HepG2 (cell line): ENCODE measurements around the gene ZFYVE26. TPM values are rescaled to one million over a fixed set of nuclear protein-coding genes. Genes with fewer than 3 reads are reported as not detected.

Source experiments
- ATAC-seq: fragments of 200-7000 bp; cut with Tn5 transposase; 3 replicates; pipeline ENCODE4 v1.9.1; 2020; ENCODE audit warnings: mild to moderate bottlenecking, moderate library complexity
- BruUV-seq: library from RNA; stranded (reverse); fragments of 400-500 nt; replicated peaks from 2 replicates; lab custom pipeline; 2021; lab: Mats Ljungman, UMichigan
- CTCF ChIA-PET: fragments of 300-600 bp; formaldehyde crosslinking; extraction: SDS; loops from one replicate; lab custom pipeline; 2021; ENCODE audit warnings: low total read pairs, inconsistent platforms, low intra/inter-chr PET ratio; lab: Yijun Ruan, JAX
- POLR2A ChIA-PET: fragments of 350-600 bp; sonication (Branson Sonifier 250); formaldehyde crosslinking; loops from one replicate; lab custom pipeline; 2020; ENCODE audit warnings: antibody characterized with exemption, inconsistent platforms; lab: Yijun Ruan, JAX
- DNase-seq: peaks from one replicate; pipeline ENCODE4 v3.0.0-alpha.2; 2015; ENCODE audit warnings: low spot score
- FAIRE-seq: peaks from 3 replicates; lab custom pipeline; 2011; peaks lifted over from hg19 to GRCh38; lab: Jason Lieb, UNC
- H2AFZ ChIP-seq: one replicate; pipeline ENCODE4 v1.6.1; 2011; ENCODE audit warnings: low read length, inconsistent platforms
- H3K27ac ChIP-seq: fragments of 300-600 bp; 3 replicates; pipeline ENCODE4 v1.8.0; 2011; ENCODE audit warnings: mixed run types, mild to moderate bottlenecking, mixed read lengths, low read length, inconsistent platforms; ENCODE audit not compliant: insufficient read depth; ENCODE audit errors: extremely low read length
- H3K27me3 ChIP-seq, 2 experiments: fragments of 200-600 bp in 1 of 2; 2 replicates in 1 of 2; 3 replicates in 1 of 2; pipeline versions ENCODE4 v1.6.0 to v1.8.0; 2011; ENCODE audit warnings: low read length in 2 of 2, mild to moderate bottlenecking in 2 of 2, moderate library complexity in 2 of 2, inconsistent platforms in 1 of 2; ENCODE audit not compliant: insufficient read depth in 2 of 2, control insufficient read depth in 1 of 2
- H3K36me3 ChIP-seq, 2 experiments: fragments of 200-600 bp in 1 of 2; replicated peaks in 1 of 2; 2 replicates in 1 of 2; 3 replicates in 1 of 2; pipeline versions ENCODE4 v1.5.1 to v1.8.0; 2011; ENCODE audit warnings: low read length in 2 of 2, inconsistent platforms in 1 of 2; ENCODE audit not compliant: insufficient read depth in 2 of 2, control insufficient read depth in 1 of 2
- H3K4me1 ChIP-seq: 2 replicates; pipeline ENCODE4 v1.5.1; 2012; ENCODE audit warnings: low read length, inconsistent platforms; ENCODE audit not compliant: insufficient read depth
- H3K4me2 ChIP-seq: 2 replicates; pipeline ENCODE4 v1.6.0; 2011; ENCODE audit warnings: low read depth, low read length, inconsistent platforms
- H3K4me3 ChIP-seq, 3 experiments: fragments of 200-600 bp in 1 of 3; sonication (generic), shearing (Covaris generic) in 1 of 3; replicated peaks in 1 of 3; 2 replicates each; pipeline ENCODE4 v1.5.1; 2011 to 2016; ENCODE audit warnings: low read length in 3 of 3, inconsistent platforms in 2 of 3, low read depth in 2 of 3, mild to moderate bottlenecking in 2 of 3, control low read depth in 1 of 3, mixed read lengths in 1 of 3; ENCODE audit not compliant: insufficient read depth in 1 of 3
- H3K79me2 ChIP-seq: one replicate; pipeline ENCODE4 v1.6.1; 2011; ENCODE audit warnings: low read length, inconsistent platforms; ENCODE audit not compliant: insufficient read depth
- H3K9ac ChIP-seq: 2 replicates; pipeline ENCODE4 v1.6.0; 2011; ENCODE audit warnings: mild to moderate bottlenecking, low read depth, low read length, inconsistent platforms; ENCODE audit not compliant: insufficient read depth
- H3K9me3 ChIP-seq: 2 replicates; pipeline ENCODE4 v1.5.1; 2012; ENCODE audit warnings: mild to moderate bottlenecking, low read length
- H4K20me1 ChIP-seq: 2 replicates; pipeline ENCODE4 v1.6.0; 2011; ENCODE audit warnings: inconsistent platforms, mild to moderate bottlenecking, low read length, moderate library complexity; ENCODE audit not compliant: insufficient read depth
- DRAP1 ChIP-seq: IDR thresholded peaks from 2 replicates; pipeline ENCODE4 v1.6.1; 2016; ENCODE audit warnings: missing genetic modification reagents, missing compliant biosample characterization
- HNRNPUL1 ChIP-seq: fragments of 200-400 bp; formaldehyde crosslinking; IDR thresholded peaks from 2 replicates; pipeline ENCODE4 v1.6.1; 2017; ENCODE audit warnings: low read depth, mild to moderate bottlenecking, low read length, moderate library complexity
- POLR2AphosphoS2 ChIP-seq: IDR thresholded peaks from 2 replicates; pipeline ENCODE4 v1.6.1; 2011; ENCODE audit warnings: low read depth, low read length, improper control_type of control experiment
- SOX6 ChIP-seq, 2 experiments: fragments of 450-650 bp in 1 of 2; sonication (generic) in 1 of 2; formaldehyde crosslinking in 1 of 2; IDR thresholded peaks; 2 replicates each; pipeline versions ENCODE4 v1.4.0 to v1.6.1; 2017 to 2020; ENCODE audit warnings: antibody characterized with exemption in 1 of 2, mild to moderate bottlenecking in 1 of 2, missing genetic modification reagents in 1 of 2
- TFE3 ChIP-seq: IDR thresholded peaks from 2 replicates; pipeline ENCODE4 v1.6.1; 2016
- XRCC5 ChIP-seq: fragments of 200-400 bp; formaldehyde crosslinking; optimal IDR thresholded peaks from 2 replicates; pipeline ENCODE3; 2017; ENCODE audit warnings: mild to moderate bottlenecking, low read length
- ZFY ChIP-seq: sonication (generic); formaldehyde crosslinking; IDR thresholded peaks from 2 replicates; pipeline ENCODE4 v1.4.0; 2020; ENCODE audit warnings: missing genetic modification reagents
- ZNF530 ChIP-seq: sonication (generic); formaldehyde crosslinking; IDR thresholded peaks from 2 replicates; pipeline ENCODE4 v1.5.0; 2020; ENCODE audit warnings: low read depth, mild to moderate bottlenecking, missing genetic modification reagents
- ZNF607 ChIP-seq: sonication (generic); formaldehyde crosslinking; IDR thresholded peaks from 2 replicates; pipeline ENCODE4 v1.5.1; 2020; ENCODE audit warnings: missing genetic modification reagents, mild to moderate bottlenecking, borderline replicate concordance
- WGBS: methylation state at CpG from one replicate; pipeline ENCODE4 v1.1.6; 2017; ENCODE audit warnings: low lambda C conversion rate; 5-methylcytosine and 5-hydroxymethylcytosine counted together
- in situ Hi-C: cut with HindIII; loops from 2 replicates; pipeline ENCODE4 v1.10.0; 2017; ENCODE audit warnings: low pct_unique_long_range_greater_than_20kb; ENCODE audit not compliant: extremely low pct_ligation_motif_present
- intact Hi-C: fragments of 100-400 bp; cut with micrococcal nuclease; formaldehyde crosslinking; loops from one replicate; pipeline ENCODE4 v1.10.0; 2022; ENCODE audit not compliant: unreplicated experiment
- polyA plus RNA-seq, 8 experiments: library from polyadenylated mRNA; depleted of rRNA in 3 of 8; stranded (reverse) in 7 of 8; unstranded in 1 of 8; fragments of >200 nt; fragmentation: Illumina TruSeq in 4 of 8; extraction: Trizol in 4 of 8; gene quantifications; 2 replicates each; pipeline versions ENCODE4 v1.2.1 to v1.2.3, GENCODE V29; 2011 to 2016; ENCODE audit warnings: low read depth in 4 of 8, missing spikeins in 1 of 8, mixed read lengths in 1 of 8; ENCODE audit not compliant: insufficient read depth in 1 of 8
- total RNA-seq, 5 experiments: library from RNA; depleted of rRNA; stranded (reverse); fragments of >200 nt; fragmentation: Illumina TruSeq; extraction: Trizol; gene quantifications; 2 replicates each; pipeline ENCODE4 v1.2.3, GENCODE V29; 2016; ENCODE audit warnings: low read depth in 1 of 5
- TF ChIP-seq, protein P1 (sequence below): sonication (generic); formaldehyde crosslinking; IDR thresholded peaks from 2 replicates; pipeline ENCODE4 v1.8.1; 2023; ENCODE audit warnings: mild to moderate bottlenecking, inconsistent platforms, moderate library complexity, missing genetic modification reagents, borderline replicate concordance
- TF ChIP-seq, protein P2 (sequence below): sonication (generic); formaldehyde crosslinking; IDR thresholded peaks from 2 replicates; pipeline ENCODE4 v1.4.0; 2020; ENCODE audit warnings: low read depth, mild to moderate bottlenecking, missing genetic modification reagents
- TF ChIP-seq, protein P3 (sequence below): sonication (generic); formaldehyde crosslinking; conservative IDR thresholded peaks from 2 replicates; pipeline ENCODE4 v1.4.0; 2020; ENCODE audit warnings: mild to moderate bottlenecking, missing genetic modification reagents, moderate library complexity

The ZFYVE26 gene
- total and polyA plus RNA-seq, 2 of the 13 experiments (the other 11 are each of a cell fraction or from before 2014, with no cell fraction given): 13.6 to 16.4 TPM

- in situ Hi-C loops (no loop called here), intact Hi-C loops (no loop called here)
- no peaks in the 10 kb centered on the region for H3K27me3 ChIP-seq
- 100% methylated on average over 1 of the region's 1 CpG for WGBS
- POLR2A ChIA-PET: no interaction called here
- no peaks in the 10 kb centered on the region for H3K36me3 ChIP-seq
- H3K9me3 ChIP-seq: no peaks in the 10 kb centered on the region
- ATAC-seq (no peak), DNase-seq (no peak), FAIRE-seq (no peak)
- peaks cover 7% of the 10 kb centered on the region; the same call in 1 of the 2 replicates for H3K4me1 ChIP-seq
- TF ChIP-seq, protein P1, sequence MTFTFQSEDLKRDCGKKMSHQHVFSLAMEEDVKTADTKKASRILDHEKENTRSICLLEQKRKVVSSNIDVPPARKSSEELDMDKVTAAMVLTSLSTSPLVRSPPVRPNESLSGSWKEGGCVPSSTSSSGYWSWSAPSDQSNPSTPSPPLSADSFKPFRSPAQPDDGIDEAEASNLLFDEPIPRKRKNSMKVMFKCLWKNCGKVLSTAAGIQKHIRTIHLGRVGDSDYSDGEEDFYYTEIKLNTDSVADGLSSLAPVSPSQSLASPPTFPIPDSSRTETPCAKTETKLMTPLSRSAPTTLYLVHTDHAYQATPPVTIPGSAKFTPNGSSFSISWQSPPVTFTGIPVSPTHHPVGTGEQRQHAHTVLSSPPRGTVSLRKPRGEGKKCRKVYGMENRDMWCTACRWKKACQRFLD (CRISPR knock-in tag): no peak
- TF ChIP-seq XRCC5 (no peak), DRAP1 (CRISPR knock-in tag) (no peak), ZNF530 (no peak), SOX6 (IDR thresholded peaks at IDR 0.05) (no peak), SOX6 (CRISPR knock-in tag; IDR thresholded peaks at IDR 0.05) (no peak), POLR2AphosphoS2 (no peak), TFE3 (CRISPR knock-in tag) (no peak), ZFY (CRISPR knock-in tag) (no peak), HNRNPUL1 (no peak), ZNF607 (CRISPR knock-in tag) (no peak)
- TF ChIP-seq, protein P2, sequence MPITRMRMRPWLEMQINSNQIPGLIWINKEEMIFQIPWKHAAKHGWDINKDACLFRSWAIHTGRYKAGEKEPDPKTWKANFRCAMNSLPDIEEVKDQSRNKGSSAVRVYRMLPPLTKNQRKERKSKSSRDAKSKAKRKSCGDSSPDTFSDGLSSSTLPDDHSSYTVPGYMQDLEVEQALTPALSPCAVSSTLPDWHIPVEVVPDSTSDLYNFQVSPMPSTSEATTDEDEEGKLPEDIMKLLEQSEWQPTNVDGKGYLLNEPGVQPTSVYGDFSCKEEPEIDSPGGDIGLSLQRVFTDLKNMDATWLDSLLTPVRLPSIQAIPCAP (CRISPR knock-in tag): no peak
- TF ChIP-seq, protein P3, sequence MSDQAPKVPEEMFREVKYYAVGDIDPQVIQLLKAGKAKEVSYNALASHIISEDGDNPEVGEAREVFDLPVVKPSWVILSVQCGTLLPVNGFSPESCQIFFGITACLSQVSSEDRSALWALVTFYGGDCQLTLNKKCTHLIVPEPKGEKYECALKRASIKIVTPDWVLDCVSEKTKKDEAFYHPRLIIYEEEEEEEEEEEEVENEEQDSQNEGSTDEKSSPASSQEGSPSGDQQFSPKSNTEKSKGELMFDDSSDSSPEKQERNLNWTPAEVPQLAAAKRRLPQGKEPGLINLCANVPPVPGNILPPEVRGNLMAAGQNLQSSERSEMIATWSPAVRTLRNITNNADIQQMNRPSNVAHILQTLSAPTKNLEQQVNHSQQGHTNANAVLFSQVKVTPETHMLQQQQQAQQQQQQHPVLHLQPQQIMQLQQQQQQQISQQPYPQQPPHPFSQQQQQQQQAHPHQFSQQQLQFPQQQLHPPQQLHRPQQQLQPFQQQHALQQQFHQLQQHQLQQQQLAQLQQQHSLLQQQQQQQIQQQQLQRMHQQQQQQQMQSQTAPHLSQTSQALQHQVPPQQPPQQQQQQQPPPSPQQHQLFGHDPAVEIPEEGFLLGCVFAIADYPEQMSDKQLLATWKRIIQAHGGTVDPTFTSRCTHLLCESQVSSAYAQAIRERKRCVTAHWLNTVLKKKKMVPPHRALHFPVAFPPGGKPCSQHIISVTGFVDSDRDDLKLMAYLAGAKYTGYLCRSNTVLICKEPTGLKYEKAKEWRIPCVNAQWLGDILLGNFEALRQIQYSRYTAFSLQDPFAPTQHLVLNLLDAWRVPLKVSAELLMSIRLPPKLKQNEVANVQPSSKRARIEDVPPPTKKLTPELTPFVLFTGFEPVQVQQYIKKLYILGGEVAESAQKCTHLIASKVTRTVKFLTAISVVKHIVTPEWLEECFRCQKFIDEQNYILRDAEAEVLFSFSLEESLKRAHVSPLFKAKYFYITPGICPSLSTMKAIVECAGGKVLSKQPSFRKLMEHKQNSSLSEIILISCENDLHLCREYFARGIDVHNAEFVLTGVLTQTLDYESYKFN: no peak
- CTCF ChIA-PET: no interaction called here
- no peaks in the 10 kb centered on the region for H3K79me2 ChIP-seq
- H3K9ac ChIP-seq: no peak overlapping the region
- H3K4me3 ChIP-seq: no peak overlapping the region
- no peak overlapping the region for H3K27ac ChIP-seq
- no peak overlapping the region for H2AFZ ChIP-seq
- BruUV-seq: no TSS peak
- H3K4me2 ChIP-seq: no peak overlapping the region
- H4K20me1 ChIP-seq: no peaks in the 10 kb centered on the region
Observed at GRCh38 chr14:67859169-67859749, 42.9 kb upstream of the ZFYVE26 start.
